GM21526 (cell line): Measurements from ENCODE around the gene KLF2.
"Not testable (repeated sequence)": the region's sequence is repeated elsewhere in the genome, so short reads cannot be mapped to it uniquely, and the experiment has no call there.

Experiments used
- ATAC-seq: cut with Tn5 transposase; IDR thresholded peaks from one replicate; pipeline ENCODE4 v1.9.1; 2021; ENCODE audit warnings: moderate library complexity; ENCODE audit not compliant: unreplicated experiment, low FRiP score

Gene KLF2

DNA sequence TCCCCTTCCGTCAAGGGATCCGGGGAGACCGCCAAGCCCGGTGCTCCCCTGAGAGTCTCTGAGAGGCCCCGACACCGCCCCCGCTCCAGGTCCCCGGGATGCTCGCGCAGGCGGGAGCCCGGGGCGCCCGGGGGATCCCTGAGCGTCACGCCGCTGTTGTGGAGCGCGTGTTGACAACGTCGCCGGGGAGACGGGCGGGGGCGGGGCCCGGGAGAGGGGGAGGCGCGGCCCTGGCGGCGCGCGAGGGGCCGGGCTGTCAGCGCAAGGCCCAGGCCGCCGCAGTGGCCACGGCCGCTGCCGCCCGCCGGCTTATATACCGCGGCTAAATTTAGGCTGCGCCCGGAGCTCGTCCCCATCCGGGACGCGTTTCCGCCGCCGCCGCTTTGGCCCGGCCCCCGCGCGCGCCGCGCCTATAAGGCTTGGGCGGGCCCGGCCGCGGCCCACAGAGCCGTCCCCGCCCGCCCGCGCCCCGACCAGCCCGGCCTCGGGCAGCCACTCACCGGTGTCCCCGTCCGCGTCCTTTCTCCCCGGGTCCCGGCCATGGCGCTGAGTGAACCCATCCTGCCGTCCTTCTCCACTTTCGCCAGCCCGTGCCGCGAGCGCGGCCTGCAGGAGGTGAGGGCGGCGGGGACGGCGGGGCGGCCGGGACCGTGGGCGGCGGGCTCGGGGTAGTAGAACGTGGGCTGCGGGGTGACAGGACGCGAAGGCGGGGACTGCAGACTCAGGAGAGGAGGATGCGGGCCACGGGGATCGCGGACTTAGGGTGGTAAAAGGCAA lies at the start of gene KLF2:
Gene KLF2, plus strand, starts transcription at position 443 of the 777 bp plus-strand sequence. Its CDS starts 98 bp downstream, at position 541.
- peak; percentile 57 for ATAC-seq

- no peak for ATAC-seq
Observed at GRCh38 chr19:16280306-16280705, 44.3 kb upstream of the KLF2 start.

DNA sequence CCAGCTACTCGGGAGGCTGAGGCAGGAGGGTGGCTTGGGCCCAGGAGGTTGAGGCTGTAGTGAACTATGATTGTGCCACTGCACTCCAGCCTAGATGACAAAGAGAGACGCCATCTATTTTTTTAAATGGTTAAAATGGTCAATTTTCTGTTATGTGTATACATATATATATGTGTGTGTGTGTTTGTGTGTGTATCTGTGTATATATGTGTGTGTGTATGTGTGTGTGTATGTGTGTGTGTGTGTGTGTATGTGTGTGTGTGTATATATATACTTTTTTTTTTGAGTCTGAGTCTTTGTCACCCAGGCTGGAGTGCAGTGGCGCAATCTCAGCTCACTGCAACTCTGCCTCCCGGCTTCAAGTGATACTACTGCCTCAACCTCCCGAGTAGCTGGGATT lies 42.9 kb upstream of the KLF2 start:
- ATAC-seq: no peak

DNA sequence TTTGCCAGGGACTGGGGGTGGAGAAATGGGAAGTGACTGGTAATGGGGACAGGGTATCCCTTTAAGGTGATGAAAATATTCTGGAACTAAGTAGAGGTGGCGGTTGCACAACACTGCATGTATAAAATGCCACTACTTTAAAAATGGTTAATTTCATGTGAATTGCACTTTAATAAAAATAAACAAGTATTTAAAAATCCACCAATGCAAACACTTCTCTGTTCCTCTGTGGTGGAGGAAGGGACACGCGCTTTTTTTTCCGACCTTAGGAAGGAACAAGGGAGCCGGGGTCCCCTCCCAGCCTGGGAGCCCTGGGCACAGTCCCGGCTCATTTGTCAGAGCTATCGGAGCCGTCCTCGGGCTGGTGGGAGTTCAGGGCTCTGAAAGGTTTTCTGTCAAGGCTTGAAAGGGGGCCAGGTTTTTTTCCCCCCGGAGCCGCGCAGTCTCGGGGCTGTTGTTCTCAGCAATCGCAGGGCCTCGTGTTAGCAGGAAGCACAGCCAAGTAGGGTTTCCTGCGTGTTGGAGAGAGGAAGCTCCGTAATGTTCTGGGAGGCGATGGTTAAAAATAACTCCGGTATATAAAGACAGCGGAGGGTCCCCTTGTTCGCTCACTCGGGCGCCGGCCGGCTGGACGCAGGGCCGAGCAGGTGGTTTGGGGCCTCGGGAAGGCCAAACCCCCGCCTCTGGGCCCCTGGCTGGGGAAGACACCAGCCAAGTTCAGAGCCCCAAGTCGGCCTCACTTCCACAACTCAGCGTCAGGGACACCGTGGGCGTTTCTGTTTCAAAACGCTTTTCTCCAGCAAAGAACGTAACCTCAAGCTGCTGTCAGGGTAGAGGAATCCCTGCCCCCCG lies 41.2 kb upstream of the KLF2 start:
- ATAC-seq: no peak

GRCh38 chr19:16284505-16284904 lies 40.1 kb upstream of the KLF2 start:
- ATAC-seq: no peak

DNA sequence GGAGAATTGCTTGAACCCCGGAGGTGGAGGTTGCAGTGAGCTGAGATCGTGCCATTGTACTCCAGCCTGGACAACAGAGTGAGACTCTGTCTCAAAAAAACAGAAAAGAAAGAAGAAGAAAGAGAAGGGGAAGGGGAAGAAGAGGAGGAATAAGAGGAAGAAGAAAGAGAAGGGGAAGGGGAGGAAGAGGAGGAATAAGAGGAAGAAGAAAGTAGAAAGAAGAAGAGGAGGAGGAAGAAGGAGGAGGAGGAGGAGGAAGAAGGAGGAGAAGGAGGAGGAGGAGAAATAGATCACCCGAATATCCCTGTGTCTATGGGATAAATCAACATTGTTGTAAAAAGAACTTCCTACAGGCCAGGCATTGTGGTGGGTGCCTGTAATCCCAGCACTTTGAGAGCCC lies 39.5 kb upstream of the KLF2 start:
- ATAC-seq: not testable (repeated sequence)

DNA sequence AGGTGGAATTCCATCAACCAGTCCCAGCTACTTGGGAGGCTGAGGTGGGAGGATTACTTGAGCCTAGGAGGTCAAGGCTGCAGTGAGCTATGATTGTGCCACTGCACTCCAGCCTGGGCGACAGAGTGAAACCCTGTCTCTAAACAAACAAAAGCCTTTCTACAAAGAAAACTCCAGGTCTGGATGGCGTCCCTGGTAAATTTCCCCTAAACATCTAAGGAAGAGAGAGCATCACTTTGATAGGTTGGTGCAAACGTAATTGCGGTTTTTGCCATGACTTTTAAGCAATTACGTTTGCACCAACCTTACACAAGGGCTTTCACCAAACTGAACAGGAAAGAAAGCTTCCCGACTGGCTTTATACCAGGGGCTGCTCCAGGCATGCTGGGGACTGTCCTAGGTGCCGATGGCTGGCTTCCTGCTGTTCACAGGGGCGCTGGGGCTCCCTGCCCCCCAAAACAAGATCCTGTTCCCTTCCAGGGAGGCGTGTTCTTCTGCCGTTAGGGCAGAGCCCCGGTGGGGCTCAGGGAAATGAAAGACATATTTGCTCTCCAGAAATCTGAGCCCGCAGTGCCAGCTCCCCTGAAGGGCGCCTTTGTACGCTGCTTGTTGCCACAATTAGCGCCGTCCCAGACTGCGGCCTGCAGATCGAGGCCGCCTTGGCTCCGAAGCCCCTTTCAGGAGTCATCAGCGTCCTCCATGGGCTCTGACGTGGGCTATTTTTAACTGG lies 38.7 kb upstream of the KLF2 start:
- no peak for ATAC-seq

GRCh38 chr19:16288544-16288943 lies 36.1 kb upstream of the KLF2 start:
- no peak for ATAC-seq

DNA sequence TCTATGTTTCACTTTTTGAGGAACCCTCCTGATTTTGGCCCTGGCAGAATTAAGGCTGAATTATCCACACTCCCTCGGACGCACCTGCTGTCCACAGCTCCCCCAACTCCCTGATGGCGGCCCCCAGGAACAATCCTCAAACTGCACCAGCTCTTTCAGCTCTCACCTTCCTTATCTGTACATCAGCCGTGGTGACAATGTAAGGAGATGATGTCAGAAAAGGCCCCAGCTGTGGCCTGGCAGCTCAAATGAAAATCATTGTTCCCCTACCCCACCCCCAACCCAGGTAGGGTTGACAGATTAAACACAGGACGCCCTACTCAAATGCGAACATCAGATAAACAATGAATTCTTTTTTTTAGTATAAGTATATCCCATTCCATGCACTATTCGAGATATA lies 35.0 kb upstream of the KLF2 start:
- no peak for ATAC-seq

DNA sequence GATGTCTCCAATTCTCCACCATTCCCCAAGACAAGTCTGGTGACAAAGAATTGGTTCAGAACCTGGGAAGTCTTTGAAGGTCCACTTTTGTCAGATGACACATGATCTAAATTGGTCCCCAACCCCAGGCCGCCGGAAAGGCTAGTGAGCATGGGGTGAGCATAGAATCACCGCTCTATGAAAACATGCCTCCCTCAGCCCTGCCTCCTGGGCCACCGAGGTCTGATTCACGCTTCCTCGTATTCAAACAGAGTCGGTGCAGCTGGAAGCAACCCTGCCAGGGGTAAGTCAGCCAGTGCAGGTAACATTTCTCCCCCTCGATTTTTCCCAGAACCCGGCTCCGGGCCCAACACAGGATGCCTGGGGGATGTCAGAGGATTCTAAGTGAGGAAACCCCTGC lies 33.9 kb upstream of the KLF2 start:
- no peak for ATAC-seq

DNA sequence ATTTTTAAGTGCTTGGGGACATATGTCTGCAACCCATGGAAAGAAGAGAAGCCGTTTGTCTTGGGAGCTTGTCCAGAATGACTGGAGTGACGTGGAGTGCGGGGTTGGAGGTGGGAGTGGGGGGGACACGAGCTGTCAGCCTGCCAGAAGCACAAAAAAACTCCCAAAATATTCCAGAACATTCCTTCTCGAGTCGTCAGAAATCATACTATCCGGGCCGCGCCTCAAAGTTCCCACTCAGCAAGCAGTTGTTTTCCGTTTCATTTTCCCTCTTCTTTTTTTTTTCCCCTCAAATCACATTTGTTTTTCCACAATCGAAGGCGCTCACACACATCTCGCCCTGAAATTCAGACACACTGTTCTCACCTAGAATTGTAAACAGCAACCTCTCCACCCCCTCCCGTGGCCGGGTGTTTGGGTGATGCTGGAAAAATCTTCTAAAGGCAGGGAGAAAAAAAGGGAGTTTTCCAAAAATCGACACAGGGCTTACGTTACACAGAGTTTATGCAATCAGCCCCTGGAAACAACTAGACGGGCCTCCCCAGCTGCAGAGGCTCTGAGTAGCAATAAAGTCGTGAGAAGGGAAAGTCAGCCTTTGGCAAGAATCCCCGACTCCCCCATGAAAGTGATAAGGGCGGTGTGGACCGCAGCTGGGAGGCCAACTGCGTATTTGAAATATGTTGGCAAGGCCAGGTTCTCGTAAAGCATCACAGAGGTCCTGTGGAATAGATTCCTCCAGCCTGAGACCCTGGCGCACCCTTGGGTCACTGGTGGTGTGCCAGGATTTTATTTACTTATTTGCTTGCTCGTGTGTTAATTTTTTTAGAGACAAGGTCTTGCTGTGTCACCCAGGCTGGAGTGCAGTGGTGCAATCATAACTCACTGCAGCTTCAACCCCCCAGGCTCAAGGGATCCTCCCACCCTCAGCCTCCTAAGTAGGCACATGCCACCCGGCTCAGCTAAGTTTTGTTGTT lies 31.2 kb upstream of the KLF2 start:
- no peak for ATAC-seq

GRCh38 chr19:16295057-16295456 lies 29.6 kb upstream of the KLF2 start:
- ATAC-seq: no peak

DNA sequence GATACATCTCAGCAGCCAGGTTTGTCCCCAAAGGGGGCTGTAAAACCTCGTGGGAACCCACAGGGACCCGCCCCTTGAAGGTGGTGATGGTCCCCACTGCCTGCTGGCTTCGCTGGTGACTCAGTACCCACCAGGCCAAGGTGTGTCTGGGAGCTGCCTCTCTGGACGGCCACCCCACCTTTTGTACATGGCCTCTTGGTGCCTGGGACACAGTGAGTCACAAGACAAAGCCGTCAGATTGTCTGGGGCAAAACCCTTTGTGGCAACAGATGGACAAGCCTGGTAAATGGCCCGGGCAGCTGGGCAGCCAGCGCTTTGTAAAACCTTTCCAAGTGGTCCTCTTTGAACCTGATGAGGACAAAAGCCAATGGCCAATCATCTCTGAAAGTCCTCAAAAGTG lies 27.9 kb upstream of the KLF2 start:
- ATAC-seq: no peak

GRCh38 chr19:16297575-16298178 lies 26.9 kb upstream of the KLF2 start:
- ATAC-seq: no peak

GRCh38 chr19:16298334-16298733 lies 26.3 kb upstream of the KLF2 start:
- no peak for ATAC-seq

- no peak for ATAC-seq
Observed at GRCh38 chr19:16301999-16302694, 22.5 kb upstream of the KLF2 start.

GRCh38 chr19:16303755-16304154 lies 20.9 kb upstream of the KLF2 start:
- no peak for ATAC-seq

GRCh38 chr19:16304511-16304910 lies 20.1 kb upstream of the KLF2 start:
- ATAC-seq: not testable (repeated sequence)

- not testable (repeated sequence) for ATAC-seq
Observed at GRCh38 chr19:16305060-16305459, 19.6 kb upstream of the KLF2 start.
